ENCODE data around the gene USP40.

DNA sequence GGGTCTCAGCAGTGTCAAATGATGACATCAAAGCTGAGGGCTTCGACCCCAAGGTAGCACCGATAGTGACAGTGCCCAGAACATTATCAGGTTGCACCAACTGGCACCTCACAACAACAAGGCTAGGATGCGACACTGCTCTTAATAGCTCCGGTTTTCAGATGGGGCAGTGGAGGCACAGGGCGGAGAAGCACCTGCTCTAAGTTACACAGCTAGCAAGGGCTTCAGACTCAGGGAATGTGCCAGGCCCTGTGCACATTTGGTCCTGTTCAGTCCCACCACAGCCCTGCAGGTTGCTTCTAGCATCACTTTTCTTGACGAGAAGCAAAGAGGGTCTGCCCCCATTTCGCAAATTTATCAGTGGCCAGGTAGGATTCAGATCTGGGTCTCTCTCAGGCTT, 138.1 kb downstream of the USP40 start:
- TF ChIP-seq EZH2 (IDR thresholded peaks at IDR 0.05) (no peak), EGR1 (IDR thresholded peaks at IDR 0.05; ENCODE audit: low read depth) (no peak), CEBPB (IDR thresholded peaks at IDR 0.05; ENCODE audit: low read depth) (no peak), POLR2A (IDR thresholded peaks at IDR 0.05; ENCODE audit: borderline replicate concordance, extremely low read depth, insufficient read depth, insufficient read length) (no peak), POLR2AphosphoS5 (IDR thresholded peaks at IDR 0.05; ENCODE audit: low read depth, low read length) (no peak), SP1 (IDR thresholded peaks at IDR 0.05; ENCODE audit: low read depth) (no peak), TCF7L2 (IDR thresholded peaks at IDR 0.05; ENCODE audit: borderline replicate concordance, extremely low read depth, insufficient read depth, insufficient read length) (no peak), YY1 (IDR thresholded peaks at IDR 0.05; ENCODE audit: extremely low read depth, insufficient replicate concordance, low read depth, low read length) (no peak), SIN3A (IDR thresholded peaks at IDR 0.05; ENCODE audit: low read depth) (no peak)
- TF ChIP-seq, protein P1, sequence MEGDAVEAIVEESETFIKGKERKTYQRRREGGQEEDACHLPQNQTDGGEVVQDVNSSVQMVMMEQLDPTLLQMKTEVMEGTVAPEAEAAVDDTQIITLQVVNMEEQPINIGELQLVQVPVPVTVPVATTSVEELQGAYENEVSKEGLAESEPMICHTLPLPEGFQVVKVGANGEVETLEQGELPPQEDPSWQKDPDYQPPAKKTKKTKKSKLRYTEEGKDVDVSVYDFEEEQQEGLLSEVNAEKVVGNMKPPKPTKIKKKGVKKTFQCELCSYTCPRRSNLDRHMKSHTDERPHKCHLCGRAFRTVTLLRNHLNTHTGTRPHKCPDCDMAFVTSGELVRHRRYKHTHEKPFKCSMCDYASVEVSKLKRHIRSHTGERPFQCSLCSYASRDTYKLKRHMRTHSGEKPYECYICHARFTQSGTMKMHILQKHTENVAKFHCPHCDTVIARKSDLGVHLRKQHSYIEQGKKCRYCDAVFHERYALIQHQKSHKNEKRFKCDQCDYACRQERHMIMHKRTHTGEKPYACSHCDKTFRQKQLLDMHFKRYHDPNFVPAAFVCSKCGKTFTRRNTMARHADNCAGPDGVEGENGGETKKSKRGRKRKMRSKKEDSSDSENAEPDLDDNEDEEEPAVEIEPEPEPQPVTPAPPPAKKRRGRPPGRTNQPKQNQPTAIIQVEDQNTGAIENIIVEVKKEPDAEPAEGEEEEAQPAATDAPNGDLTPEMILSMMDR (IDR thresholded peaks at IDR 0.05 in 2 of 3, conservative IDR thresholded peaks at IDR 0.05 in 1 of 3; ENCODE audit: borderline replicate concordance in 1 of 3, insufficient read depth in 1 of 3, low read depth in 2 of 3, low read length in 2 of 3): no peak
- TF ChIP-seq, protein P2, sequence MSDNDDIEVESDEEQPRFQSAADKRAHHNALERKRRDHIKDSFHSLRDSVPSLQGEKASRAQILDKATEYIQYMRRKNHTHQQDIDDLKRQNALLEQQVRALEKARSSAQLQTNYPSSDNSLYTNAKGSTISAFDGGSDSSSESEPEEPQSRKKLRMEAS (IDR thresholded peaks at IDR 0.05): no peak
- TF ChIP-seq, protein P3, sequence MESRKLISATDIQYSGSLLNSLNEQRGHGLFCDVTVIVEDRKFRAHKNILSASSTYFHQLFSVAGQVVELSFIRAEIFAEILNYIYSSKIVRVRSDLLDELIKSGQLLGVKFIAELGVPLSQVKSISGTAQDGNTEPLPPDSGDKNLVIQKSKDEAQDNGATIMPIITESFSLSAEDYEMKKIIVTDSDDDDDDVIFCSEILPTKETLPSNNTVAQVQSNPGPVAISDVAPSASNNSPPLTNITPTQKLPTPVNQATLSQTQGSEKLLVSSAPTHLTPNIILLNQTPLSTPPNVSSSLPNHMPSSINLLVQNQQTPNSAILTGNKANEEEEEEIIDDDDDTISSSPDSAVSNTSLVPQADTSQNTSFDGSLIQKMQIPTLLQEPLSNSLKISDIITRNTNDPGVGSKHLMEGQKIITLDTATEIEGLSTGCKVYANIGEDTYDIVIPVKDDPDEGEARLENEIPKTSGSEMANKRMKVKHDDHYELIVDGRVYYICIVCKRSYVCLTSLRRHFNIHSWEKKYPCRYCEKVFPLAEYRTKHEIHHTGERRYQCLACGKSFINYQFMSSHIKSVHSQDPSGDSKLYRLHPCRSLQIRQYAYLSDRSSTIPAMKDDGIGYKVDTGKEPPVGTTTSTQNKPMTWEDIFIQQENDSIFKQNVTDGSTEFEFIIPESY (IDR thresholded peaks at IDR 0.05; ENCODE audit: extremely low read depth, insufficient replicate concordance, low read length): no peak

All from HCT116 (cell line).